B cell (primary cell): ENCODE measurements around the gene PEX7. TPM values are rescaled to one million over a fixed set of nuclear protein-coding genes. Genes with fewer than 3 reads are reported as not detected.

Source experiments
- ATAC-seq: fragments of 200-7000 bp; cut with Tn5 transposase; one replicate; pipeline ENCODE4 v1.10.0; 2021; ENCODE audit warnings: low read depth, mild to moderate bottlenecking, moderate number of reproducible peaks, moderate library complexity
- CTCF ChIA-PET: fragments of 350-600 bp; sonication (Branson Sonifier 250); formaldehyde crosslinking; loops from one replicate; lab custom pipeline; 2021; ENCODE audit warnings: antibody characterized with exemption, inconsistent platforms; lab: Charles Lee
- POLR2A ChIA-PET: fragments of 350-600 bp; sonication (Branson Sonifier 250); formaldehyde crosslinking; loops from one replicate; lab custom pipeline; 2021; ENCODE audit warnings: antibody characterized with exemption; lab: Charles Lee
- DNase-seq: peaks from one replicate; pipeline ENCODE4 v3.0.0; 2013
- H2AFZ ChIP-seq: 2 replicates; pipeline ENCODE4 v1.6.1; 2012; ENCODE audit warnings: mild to moderate bottlenecking, low read depth, low read length; ENCODE audit not compliant: insufficient read depth, poor library complexity, severe bottlenecking
- H3K27ac ChIP-seq, 2 donors: 1 replicate in 1 of 2; 2 replicates in 1 of 2; pipeline ENCODE4 v1.5.1; 2012 to 2013; ENCODE audit warnings: low read length in 2 of 2, mild to moderate bottlenecking in 2 of 2, moderate library complexity in 1 of 2
- H3K27me3 ChIP-seq, 4 experiments: fragments of 200-600 bp in 1 of 4; sonication (generic) in 1 of 4; replicated peaks in 1 of 4; 1 replicate in 2 of 4; 2 replicates in 2 of 4; pipeline versions ENCODE4 v1.6.1 to v1.7.0; 2013 to 2016; ENCODE audit warnings: low read length in 3 of 4, mild to moderate bottlenecking in 2 of 4, mixed read lengths in 1 of 4, moderate library complexity in 1 of 4; ENCODE audit not compliant: insufficient read depth in 4 of 4, control insufficient read depth in 3 of 4; ENCODE audit errors: control extremely low read depth in 1 of 4
- H3K36me3 ChIP-seq, 2 experiments: replicated peaks in 1 of 2; 1 replicate in 1 of 2; 2 replicates in 1 of 2; pipeline versions ENCODE4 v1.6.1 to v1.7.1; 2013; ENCODE audit warnings: low read length in 1 of 2; ENCODE audit not compliant: insufficient read depth in 2 of 2, control insufficient read depth in 1 of 2; ENCODE audit errors: control extremely low read depth in 1 of 2, extremely low read depth in 1 of 2
- H3K4me1 ChIP-seq, 2 donors: fragments of 200-600 bp in 1 of 2; sonication (generic) in 1 of 2; 1 replicate in 1 of 2; 2 replicates in 1 of 2; pipeline versions ENCODE4 v1.5.1 to v1.6.1; 2013 to 2017; ENCODE audit warnings: low read length in 2 of 2; ENCODE audit not compliant: control insufficient read depth in 2 of 2, insufficient read depth in 2 of 2
- H3K4me2 ChIP-seq: replicated peaks from 2 replicates; pipeline ENCODE3; 2012; ENCODE audit warnings: mild to moderate bottlenecking, low read depth, low read length; ENCODE audit not compliant: poor library complexity, severe bottlenecking
- H3K4me3 ChIP-seq, 5 experiments: fragments of 200-600 bp in 1 of 5; sonication (generic) in 1 of 5; 1 replicate in 3 of 5; 2 replicates in 2 of 5; pipeline versions ENCODE4 v1.5.1 to v1.7.0; 2011 to 2016; ENCODE audit warnings: low read length in 4 of 5, mild to moderate bottlenecking in 4 of 5, low read depth in 2 of 5, control low read depth in 1 of 5, moderate library complexity in 1 of 5; ENCODE audit not compliant: insufficient read depth in 1 of 5; ENCODE audit errors: control extremely low read depth in 1 of 5, extremely low read depth in 1 of 5
- H3K79me2 ChIP-seq: fragments of 200-600 bp; sonication (generic); one replicate; pipeline ENCODE4 v1.6.0; 2016; ENCODE audit warnings: low read length; ENCODE audit not compliant: control insufficient read depth, insufficient read depth
- H3K9ac ChIP-seq: fragments of 200-600 bp; sonication (generic); 2 replicates; pipeline ENCODE4 v1.6.1; 2017; ENCODE audit warnings: mild to moderate bottlenecking, low read length, moderate library complexity
- H3K9me3 ChIP-seq, 3 donors: one replicate each; pipeline versions ENCODE4 v1.6.1 to v1.7.1; 2013; ENCODE audit warnings: low read length in 2 of 3; ENCODE audit not compliant: control insufficient read depth in 2 of 3, insufficient read depth in 1 of 3; ENCODE audit errors: control extremely low read depth in 1 of 3
- H4K20me1 ChIP-seq: 2 replicates; pipeline ENCODE4 v1.6.0; 2012; ENCODE audit warnings: mild to moderate bottlenecking, low read length; ENCODE audit not compliant: insufficient read depth, control insufficient read depth, poor library complexity, severe bottlenecking
- H3K27ac Mint-ChIP-seq: one replicate; pipeline ENCODE4 v1.8.0; 2021; ENCODE audit warnings: mixed read lengths
- H3K27me3 Mint-ChIP-seq: one replicate; pipeline ENCODE4 v1.8.0; 2021; ENCODE audit warnings: mixed read lengths
- H3K4me1 Mint-ChIP-seq: one replicate; pipeline ENCODE4 v1.8.0; 2021; ENCODE audit warnings: mixed read lengths
- H3K4me3 Mint-ChIP-seq: one replicate; pipeline ENCODE4 v1.8.0; 2021; ENCODE audit warnings: mixed read lengths
- H3K9me3 Mint-ChIP-seq: one replicate; pipeline ENCODE4 v1.8.0; 2022; ENCODE audit warnings: mixed read lengths; ENCODE audit not compliant: insufficient read depth
- CTCF ChIP-seq: fragments of 200-600 bp; IDR thresholded peaks from one replicate; pipeline ENCODE4 v1.8.0; 2022; ENCODE audit warnings: antibody characterized with exemption, mild to moderate bottlenecking
- EZH2 ChIP-seq: IDR thresholded peaks from 2 replicates; pipeline ENCODE4 v1.6.1; 2012; ENCODE audit warnings: borderline replicate concordance, low read depth, mild to moderate bottlenecking, moderate library complexity, low read length; ENCODE audit not compliant: insufficient read depth, poor library complexity, severe bottlenecking
- WGBS: methylation state at CpG from one replicate; pipeline ENCODE4 v1.1.5; 2013; ENCODE audit warnings: missing lambda C conversion rate; ENCODE audit not compliant: insufficient coverage; 5-methylcytosine and 5-hydroxymethylcytosine counted together
- intact Hi-C: fragments of 100-400 bp; cut with micrococcal nuclease; formaldehyde crosslinking; loops from one replicate; pipeline ENCODE4 v1.10.0; 2022
- polyA plus RNA-seq: library from polyadenylated mRNA; depleted of rRNA; stranded (reverse); fragments of >200 nt; gene quantifications from 2 replicates; pipeline ENCODE4 v1.2.3, GENCODE V29; 2012
- total RNA-seq, 2 donors: library from RNA; stranded (reverse); fragments of 120-200 nt in 1 of 2; gene quantifications; 1 replicate in 1 of 2; 2 replicates in 1 of 2; pipeline versions ENCODE4 v1.2.3 to v1.2.4, GENCODE V29; 2013 to 2022

Gene PEX7
- total and polyA plus RNA-seq, 2 donors (not counting 1 experiment from before 2014, with no cell fraction given), result 3.9 TPM

- peak overlapping the region; percentile 89 for H3K4me3 Mint-ChIP-seq
- H3K9me3 Mint-ChIP-seq, result no peaks in the 10 kb centered on the region
- Histone ChIP-seq H3K4me3 (peak overlapping the region in 3 of 5 experiments; percentile 50 to 64 (median 55)), H3K9ac (peak overlapping the region; percentile 66), H2AFZ (peak overlapping the region; percentile 60), H3K27me3 (peaks cover 0 to 57% (median 32%) of the 10 kb centered on the region in 4 experiments), H3K4me2 (peak overlapping the region; percentile 98), H3K27ac (no peak overlapping the region), H4K20me1 (no peaks in the 10 kb centered on the region), H3K9me3 (peaks cover 0 to 27% (median 0%) of the 10 kb centered on the region in 3 donors), H3K79me2 (no peaks in the 10 kb centered on the region), H3K4me1 (peaks cover 33 to 38% of the 10 kb centered on the region in 2 donors), H3K36me3 (no peaks in the 10 kb centered on the region)
- H3K27me3 Mint-ChIP-seq, result peaks cover 42% of the 10 kb centered on the region
- ChIA-PET CTCF (interaction anchor here (0.6 to 2.2 kb wide), 3 partner anchors 60 to 1778 kb away, joined by 3 to 17 read pairs (median 4); no protein-coding TSS in a partner anchor), POLR2A (no interaction called here)
- no peak overlapping the region for H3K27ac Mint-ChIP-seq
- intact Hi-C loops, result loop anchor here (10.0 kb wide), 2 partner anchors 98 to 128 kb away; partner anchors contain the start of genes MAP3K5 and PEX7
- ATAC-seq (no peak), DNase-seq (no peak)
- no peak for TF ChIP-seq CTCF
- no peak for TF ChIP-seq EZH2
- 2% methylated on average over 29 of the region's 29 CpGs for WGBS
- H3K4me1 Mint-ChIP-seq, result peaks cover 30% of the 10 kb centered on the region
Measured at GRCh38 chr6:136922685-136923006, 100.3 kb downstream of the PEX7 start.

- Histone ChIP-seq H3K27me3 (peaks cover 0 to 54% (median 32%) of the 10 kb centered on the region in 4 experiments), H3K79me2 (no peaks in the 10 kb centered on the region), H3K36me3 (no peaks in the 10 kb centered on the region), H3K9me3 (peaks cover 0 to 27% (median 0%) of the 10 kb centered on the region in 3 donors), H3K4me1 (peaks cover 33 to 38% of the 10 kb centered on the region in 2 donors), H3K4me3 (peak overlapping the region in 3 of 5 experiments; percentile 2 to 64 (median 11)), H3K9ac (peak overlapping the region; percentile 66), H3K27ac (no peak overlapping the region), H3K4me2 (peak overlapping the region; percentile 98), H4K20me1 (no peaks in the 10 kb centered on the region), H2AFZ (peak overlapping the region; percentile 25)
- Mint-ChIP-seq H3K4me1 (peaks cover 30% of the 10 kb centered on the region), H3K27ac (no peak overlapping the region), H3K27me3 (peaks cover 42% of the 10 kb centered on the region), H3K4me3 (peak overlapping the region; percentile 89), H3K9me3 (no peaks in the 10 kb centered on the region)
- intact Hi-C loops, result loop anchor here (10.0 kb wide), 2 partner anchors 99 to 129 kb away; partner anchors contain the start of genes MAP3K5 and PEX7
- ATAC-seq, result no peak
- peak; percentile 39 for DNase-seq
- 4% methylated on average over 60 of the region's 65 CpGs for WGBS
- no peak for TF ChIP-seq CTCF
- no peak for TF ChIP-seq EZH2
- CTCF ChIA-PET, result interaction anchor here (2.2 kb wide), 1 partner anchor 279 kb away, joined by 17 read pairs; no protein-coding TSS in a partner anchor
- POLR2A ChIA-PET, result no interaction called here
Measured at GRCh38 chr6:136923116-136923953, 100.9 kb downstream of the PEX7 start.
